K562 (cell line): Measurements from ENCODE around the gene RARG. TPM values are rescaled to one million over a fixed set of nuclear protein-coding genes. Genes with fewer than 3 reads are reported as not detected.

Experiments used
- ARHGAP35 ChIP-seq: fragments of 450-650 bp; IDR thresholded peaks from 2 replicates; pipeline ENCODE4 v1.6.1; 2018; ENCODE audit not compliant: partially characterized antibody
- KLF10 ChIP-seq: fragments of 250-450 bp; sonication (Bioruptor Pico); IDR thresholded peaks from 2 replicates; pipeline ENCODE4 v1.6.1; 2021; ENCODE audit warnings: matching md5 sums
- NELFE ChIP-seq: IDR thresholded peaks from 2 replicates; pipeline ENCODE4 v1.6.1; 2011; ENCODE audit warnings: mild to moderate bottlenecking; ENCODE audit not compliant: insufficient read depth, insufficient read length
- NR2C2 ChIP-seq, 2 experiments: fragments of 200-800 bp in 1 of 2; sonication (Bioruptor generic) in 1 of 2; sonication (generic) in 1 of 2; formaldehyde crosslinking in 1 of 2; IDR thresholded peaks; 2 replicates each; pipeline versions ENCODE4 v1.6.1 to v1.8.0; 2016 to 2022; ENCODE audit warnings: mild to moderate bottlenecking in 1 of 2, missing compliant biosample characterization in 1 of 2, missing genetic modification characterization in 1 of 2, missing genetic modification reagents in 1 of 2
- VEZF1 ChIP-seq: fragments of 200-800 bp; sonication (Bioruptor generic); IDR thresholded peaks from 2 replicates; pipeline ENCODE4 v1.6.1; 2017; ENCODE audit warnings: missing genetic modification characterization, missing compliant biosample characterization
- ZBTB5 ChIP-seq: fragments of 450-650 bp; IDR thresholded peaks from 2 replicates; pipeline ENCODE4 v1.6.1; 2017; ENCODE audit warnings: antibody characterized with exemption
- ZNF146 ChIP-seq: IDR thresholded peaks from one replicate; pipeline ENCODE4 v1.6.1; 2018; ENCODE audit warnings: missing compliant biosample characterization; ENCODE audit not compliant: unreplicated experiment
- polyA plus RNA-seq, 8 experiments: library from polyadenylated mRNA; depleted of rRNA in 4 of 8; stranded (reverse) in 5 of 8; unstranded in 3 of 8; fragments of >200 nt; fragmentation: Nextera tagmentation in 2 of 8; fragmentation: Illumina TruSeq in 1 of 8; extraction: Ambion mirVana in 2 of 8; extraction: Trizol in 1 of 8; gene quantifications; 2 replicates each; pipeline versions ENCODE4 v1.2.1 to v1.2.3, GENCODE V29; 2011 to 2014; ENCODE audit warnings: inconsistent platforms in 1 of 8, missing spikeins in 1 of 8
- total RNA-seq, 7 experiments: library from RNA; depleted of rRNA in 6 of 7; stranded (reverse); fragments of >200 nt in 6 of 7; fragmentation: Illumina TruSeq in 2 of 7; extraction: Trizol in 2 of 7; gene quantifications; 2 replicates each; pipeline versions ENCODE4 v1.2.1 to v1.2.3, GENCODE V29; 2011 to 2021; ENCODE audit warnings: low replicate concordance in 1 of 7
- TF ChIP-seq, protein P1 (sequence below): IDR thresholded peaks from 2 replicates; pipeline ENCODE4 v1.6.1; 2016; ENCODE audit warnings: missing genetic modification characterization, missing compliant biosample characterization

Gene RARG
- total and polyA plus RNA-seq, 9 of the 15 experiments (the other 6 are each of a cell fraction or from before 2014, with no cell fraction given), result 0.18 to 7.6 (median 3.8) TPM

DNA sequence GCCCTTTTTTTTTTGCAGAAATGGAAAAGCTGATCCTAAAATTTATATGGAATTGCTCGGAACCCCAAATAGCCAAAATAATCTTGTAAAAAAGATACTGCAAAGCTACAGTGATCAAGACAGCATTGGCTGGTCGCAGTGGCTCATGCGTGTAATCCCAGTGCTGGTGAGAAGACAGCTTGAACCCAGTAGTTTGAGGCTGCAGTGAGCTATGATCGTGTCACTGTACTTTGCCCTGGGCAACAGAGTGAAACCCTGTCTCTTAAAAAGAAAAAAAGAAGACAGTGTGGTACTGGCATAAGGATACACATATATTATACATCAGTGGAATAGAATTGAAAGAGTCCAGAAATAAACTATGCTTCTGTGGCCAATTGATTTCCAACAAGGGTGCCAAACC lies 30.4 kb downstream of the RARG start (continued):
- TF ChIP-seq NELFE, result no peak
- TF ChIP-seq ZNF146 (CRISPR knock-in tag), result no peak
- TF ChIP-seq KLF10 (CRISPR knock-in tag), result no peak
- no peak for TF ChIP-seq ZBTB5
- TF ChIP-seq, protein P1, sequence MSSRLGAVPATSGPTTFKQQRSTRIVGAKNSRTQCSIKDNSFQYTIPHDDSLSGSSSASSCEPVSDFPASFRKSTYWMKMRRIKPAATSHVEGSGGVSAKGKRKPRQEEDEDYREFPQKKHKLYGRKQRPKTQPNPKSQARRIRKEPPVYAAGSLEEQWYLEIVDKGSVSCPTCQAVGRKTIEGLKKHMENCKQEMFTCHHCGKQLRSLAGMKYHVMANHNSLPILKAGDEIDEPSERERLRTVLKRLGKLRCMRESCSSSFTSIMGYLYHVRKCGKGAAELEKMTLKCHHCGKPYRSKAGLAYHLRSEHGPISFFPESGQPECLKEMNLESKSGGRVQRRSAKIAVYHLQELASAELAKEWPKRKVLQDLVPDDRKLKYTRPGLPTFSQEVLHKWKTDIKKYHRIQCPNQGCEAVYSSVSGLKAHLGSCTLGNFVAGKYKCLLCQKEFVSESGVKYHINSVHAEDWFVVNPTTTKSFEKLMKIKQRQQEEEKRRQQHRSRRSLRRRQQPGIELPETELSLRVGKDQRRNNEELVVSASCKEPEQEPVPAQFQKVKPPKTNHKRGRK (tag), result no peak
- TF ChIP-seq ARHGAP35, result no peak
- TF ChIP-seq NR2C2 (CRISPR knock-in tag; IDR thresholded peaks at IDR 0.05), result no peak
- no peak for TF ChIP-seq NR2C2 (tag; IDR thresholded peaks at IDR 0.05)
- no peak for TF ChIP-seq VEZF1 (CRISPR knock-in tag)
